Epithelial cell of esophagus (primary cell): ENCODE data around the gene PSEN1.

ENCODE experiments used
- DNase-seq: peaks from one replicate; pipeline ENCODE4 v3.0.0; 2010; ENCODE audit warnings: low read depth
- H3K4me3 ChIP-seq: 2 replicates; pipeline ENCODE4 v1.5.1; 2011; ENCODE audit warnings: mild to moderate bottlenecking, low read length, control low read depth
- TF ChIP-seq, protein P1 (sequence below): IDR thresholded peaks from 2 replicates; pipeline ENCODE4 v1.5.1; 2011; ENCODE audit warnings: low read depth, mild to moderate bottlenecking, low read length, control low read depth, inconsistent platforms; ENCODE audit not compliant: insufficient read depth; ENCODE audit errors: missing control alignments

The PSEN1 gene

DNA sequence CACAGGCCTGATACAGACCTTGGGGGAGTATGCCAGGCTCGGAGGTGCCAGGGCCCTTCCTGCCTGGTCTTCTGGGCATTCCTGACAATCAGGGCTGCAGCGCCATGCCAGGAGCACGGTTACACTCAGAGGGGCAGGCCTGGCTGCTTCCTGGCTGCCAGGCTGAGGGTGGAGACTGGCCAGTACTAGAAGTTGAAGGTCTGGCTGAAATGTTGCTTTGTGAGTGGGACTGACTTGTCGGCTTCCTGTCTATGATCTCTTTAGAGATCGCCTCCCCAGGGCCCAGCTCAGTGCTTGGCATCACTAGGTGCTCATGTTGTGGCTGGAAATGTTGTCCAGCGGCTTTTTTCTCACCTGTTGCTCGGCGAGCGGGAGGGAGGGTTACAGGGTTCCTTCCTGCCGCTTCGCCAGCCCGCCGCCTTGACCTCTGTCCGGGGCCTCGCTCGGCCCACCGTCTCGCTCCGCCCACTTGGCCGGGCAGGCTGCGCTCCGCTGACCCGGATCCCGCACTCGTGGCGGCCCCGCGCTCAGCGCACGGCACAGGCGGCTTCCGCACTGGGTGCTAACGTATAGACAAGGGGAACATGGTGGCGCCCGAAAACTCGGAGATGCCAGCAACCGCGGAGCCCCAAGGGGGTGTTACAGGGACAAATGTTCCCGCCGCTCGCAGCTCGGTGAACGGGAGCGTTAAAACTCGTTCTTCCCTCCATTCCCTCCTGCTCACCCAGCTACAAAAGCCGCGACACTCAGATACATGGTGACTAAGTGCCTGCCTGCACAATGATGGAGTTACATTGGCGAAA lies 133.6 kb downstream of the PSEN1 start:
- peak overlapping the region; percentile 14 for H3K4me3 ChIP-seq
- TF ChIP-seq, protein P1, sequence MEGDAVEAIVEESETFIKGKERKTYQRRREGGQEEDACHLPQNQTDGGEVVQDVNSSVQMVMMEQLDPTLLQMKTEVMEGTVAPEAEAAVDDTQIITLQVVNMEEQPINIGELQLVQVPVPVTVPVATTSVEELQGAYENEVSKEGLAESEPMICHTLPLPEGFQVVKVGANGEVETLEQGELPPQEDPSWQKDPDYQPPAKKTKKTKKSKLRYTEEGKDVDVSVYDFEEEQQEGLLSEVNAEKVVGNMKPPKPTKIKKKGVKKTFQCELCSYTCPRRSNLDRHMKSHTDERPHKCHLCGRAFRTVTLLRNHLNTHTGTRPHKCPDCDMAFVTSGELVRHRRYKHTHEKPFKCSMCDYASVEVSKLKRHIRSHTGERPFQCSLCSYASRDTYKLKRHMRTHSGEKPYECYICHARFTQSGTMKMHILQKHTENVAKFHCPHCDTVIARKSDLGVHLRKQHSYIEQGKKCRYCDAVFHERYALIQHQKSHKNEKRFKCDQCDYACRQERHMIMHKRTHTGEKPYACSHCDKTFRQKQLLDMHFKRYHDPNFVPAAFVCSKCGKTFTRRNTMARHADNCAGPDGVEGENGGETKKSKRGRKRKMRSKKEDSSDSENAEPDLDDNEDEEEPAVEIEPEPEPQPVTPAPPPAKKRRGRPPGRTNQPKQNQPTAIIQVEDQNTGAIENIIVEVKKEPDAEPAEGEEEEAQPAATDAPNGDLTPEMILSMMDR: no peak
- peak; percentile 41 for DNase-seq

DNA sequence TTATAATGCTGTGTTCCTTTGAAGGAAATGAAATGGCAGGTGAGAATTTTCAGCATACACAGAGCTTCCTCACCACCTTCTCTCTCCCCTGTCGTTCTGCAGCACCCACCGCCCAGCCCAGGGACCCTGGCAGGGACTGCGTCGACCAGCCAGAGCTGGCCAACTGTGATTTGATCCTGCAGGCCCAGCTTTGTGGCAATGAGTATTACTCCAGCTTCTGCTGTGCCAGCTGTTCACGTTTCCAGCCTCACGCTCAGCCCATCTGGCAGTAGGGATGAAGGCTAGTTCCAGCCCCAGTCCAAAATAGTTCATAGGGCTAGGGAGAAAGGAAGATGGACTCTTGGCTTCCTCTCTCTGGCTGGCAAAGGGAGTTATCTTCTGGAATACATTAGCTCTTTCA lies 136.1 kb downstream of the PSEN1 start:
- H3K4me3 ChIP-seq: no peak overlapping the region
- DNase-seq: no peak
- TF ChIP-seq, protein P1: no peak
